MM.1S (cell line): ENCODE data around the gene FAF2.

Experiments used
- DNase-seq: peaks from one replicate; pipeline ENCODE4 v3.0.0-alpha.2; 2015
- H2AFZ ChIP-seq: fragments of 300-600 bp; sonication (generic); 2 replicates; pipeline ENCODE4 v1.6.0; 2016; ENCODE audit warnings: antibody characterized with exemption, low read length
- H3F3A ChIP-seq: fragments of 300-600 bp; sonication (generic); 2 replicates; pipeline ENCODE4 v1.6.1; 2016; ENCODE audit warnings: mild to moderate bottlenecking, antibody characterized with exemption, low read length, moderate library complexity, mixed read lengths; ENCODE audit not compliant: insufficient read depth
- H3K27ac ChIP-seq: fragments of 300-600 bp; sonication (generic); 2 replicates; pipeline ENCODE4 v1.5.1; 2016; ENCODE audit warnings: mild to moderate bottlenecking, low read length
- H3K27me3 ChIP-seq: fragments of 300-600 bp; sonication (generic); replicated peaks from 2 replicates; pipeline ENCODE4 v1.6.0; 2016; ENCODE audit warnings: low read length; ENCODE audit not compliant: insufficient read depth
- H3K36me3 ChIP-seq: fragments of 300-600 bp; sonication (generic); replicated peaks from 2 replicates; pipeline ENCODE4 v1.6.1; 2016; ENCODE audit warnings: mild to moderate bottlenecking, low read length, mixed read lengths; ENCODE audit not compliant: insufficient read depth
- H3K4me1 ChIP-seq: fragments of 300-600 bp; sonication (generic); 2 replicates; pipeline ENCODE4 v1.6.1; 2016; ENCODE audit warnings: low read length, mixed read lengths
- H3K4me2 ChIP-seq: fragments of 300-600 bp; sonication (generic); 2 replicates; pipeline ENCODE4 v1.6.0; 2016; ENCODE audit warnings: low read depth, low read length
- H3K4me3 ChIP-seq: fragments of 300-600 bp; sonication (generic); 2 replicates; pipeline ENCODE4 v1.5.1; 2016; ENCODE audit warnings: low read length, mixed read lengths
- H3K79me2 ChIP-seq: fragments of 300-600 bp; sonication (generic); 2 replicates; pipeline ENCODE4 v1.6.1; 2016; ENCODE audit warnings: mixed run types, low read length, mixed read lengths
- H3K9ac ChIP-seq: fragments of 300-600 bp; sonication (generic); 2 replicates; pipeline ENCODE4 v1.6.1; 2016; ENCODE audit warnings: low read length, mixed read lengths
- H3K9me2 ChIP-seq: fragments of 300-600 bp; sonication (generic); replicated peaks from 2 replicates; pipeline ENCODE4 v1.6.1; 2016; ENCODE audit warnings: mild to moderate bottlenecking, low read length, mixed read lengths; ENCODE audit not compliant: insufficient read depth
- H3K9me3 ChIP-seq: fragments of 300-600 bp; sonication (generic); replicated peaks from 2 replicates; pipeline ENCODE4 v1.6.1; 2016; ENCODE audit warnings: mild to moderate bottlenecking, low read length, mixed read lengths; ENCODE audit not compliant: insufficient read depth
- H4K20me1 ChIP-seq: fragments of 300-600 bp; sonication (generic); 2 replicates; pipeline ENCODE4 v1.6.1; 2016; ENCODE audit warnings: mild to moderate bottlenecking, low read length, moderate library complexity, mixed read lengths; ENCODE audit not compliant: insufficient read depth
- CTCF ChIP-seq: fragments of 300-600 bp; sonication (generic); IDR thresholded peaks from 2 replicates; pipeline ENCODE4 v1.5.1; 2016; ENCODE audit warnings: antibody characterized with exemption, low read length, mixed read lengths
- EZH2 ChIP-seq: fragments of 300-600 bp; sonication (generic); optimal IDR thresholded peaks from 2 replicates; pipeline ENCODE3; 2017; ENCODE audit warnings: low read depth, mild to moderate bottlenecking, antibody characterized with exemption, low read length, mixed read lengths
- EZH2phosphoT487 ChIP-seq: fragments of 300-600 bp; sonication (generic); IDR thresholded peaks from 2 replicates; pipeline ENCODE4 v1.6.1; 2018; ENCODE audit warnings: antibody characterized with exemption, low read length

FAF2 gene

GRCh38 chr5:176521286-176521685 is 73.1 kb downstream of the FAF2 start:
- Histone ChIP-seq H3K9ac (no peak overlapping the region), H3K4me3 (no peak overlapping the region), H3K36me3 (no peaks in the 10 kb centered on the region), H3F3A (no peaks in the 10 kb centered on the region), H3K79me2 (no peaks in the 10 kb centered on the region), H3K4me1 (no peaks in the 10 kb centered on the region), H2AFZ (no peak overlapping the region), H3K9me3 (no peaks in the 10 kb centered on the region), H3K27me3 (no peaks in the 10 kb centered on the region), H3K27ac (no peak overlapping the region), H4K20me1 (no peaks in the 10 kb centered on the region), H3K4me2 (no peak overlapping the region), H3K9me2 (no peaks in the 10 kb centered on the region)
- DNase-seq: no peak
- TF ChIP-seq EZH2phosphoT487 (no peak), EZH2 (no peak), CTCF (no peak)

GRCh38 chr5:176521699-176522263 is 73.6 kb downstream of the FAF2 start:
- Histone ChIP-seq H3K9me3 (no peaks in the 10 kb centered on the region), H3K9ac (no peak overlapping the region), H3K4me1 (no peaks in the 10 kb centered on the region), H3F3A (no peaks in the 10 kb centered on the region), H3K4me2 (no peak overlapping the region), H3K36me3 (no peaks in the 10 kb centered on the region), H4K20me1 (no peaks in the 10 kb centered on the region), H3K9me2 (no peaks in the 10 kb centered on the region), H3K4me3 (no peak overlapping the region), H3K27me3 (no peaks in the 10 kb centered on the region), H3K79me2 (no peaks in the 10 kb centered on the region), H2AFZ (no peak overlapping the region), H3K27ac (no peak overlapping the region)
- DNase-seq: no peak
- TF ChIP-seq CTCF: no peak
- TF ChIP-seq EZH2: no peak
- TF ChIP-seq EZH2phosphoT487: no peak

- H3K9me2 ChIP-seq: no peaks in the 10 kb centered on the region
- H3K36me3 ChIP-seq: no peaks in the 10 kb centered on the region
- no peak overlapping the region for H3K27ac ChIP-seq
- H3K4me1 ChIP-seq: no peaks in the 10 kb centered on the region
- H3K4me2 ChIP-seq: no peak overlapping the region
- no peak for TF ChIP-seq EZH2
- no peak for TF ChIP-seq CTCF
- no peak for TF ChIP-seq EZH2phosphoT487
- H3K9me3 ChIP-seq: no peaks in the 10 kb centered on the region
- H3K27me3 ChIP-seq: no peaks in the 10 kb centered on the region
- no peak overlapping the region for H3K9ac ChIP-seq
- no peak for DNase-seq
- no peaks in the 10 kb centered on the region for H3F3A ChIP-seq
- no peaks in the 10 kb centered on the region for H4K20me1 ChIP-seq
- H3K79me2 ChIP-seq: no peaks in the 10 kb centered on the region
- no peak overlapping the region for H2AFZ ChIP-seq
- no peak overlapping the region for H3K4me3 ChIP-seq
Observed at GRCh38 chr5:176524138-176524537, 76.0 kb downstream of the FAF2 start.
